ENCODE results near the gene GPBP1L1.

GPBP1L1 gene

GRCh38 chr1:45687754-45688740, 1.7 kb upstream of the GPBP1L1 start, which contains the start of gene TMEM69:
Gene TMEM69, plus strand, starts transcription at chr1:45688181. Its CDS starts 2,888 bp downstream, at chr1:45691069.
- DNase-seq (ENCODE audit: extremely low read depth, low read depth), result peak; percentile 89
- peak within 1 kb of the TSS; percentile 66 for H3K4me3 ChIP-seq (replicated peaks; ENCODE audit: low read depth, low read length)
- no peak for TF ChIP-seq CTCF (IDR thresholded peaks at IDR 0.05; ENCODE audit: low read depth, low read length, missing control alignments)

- DNase-seq (ENCODE audit: extremely low read depth, low read depth), result peak; percentile 94
- peak overlapping the region; percentile 66 for H3K4me3 ChIP-seq (replicated peaks; ENCODE audit: low read depth, low read length)
- TF ChIP-seq CTCF (IDR thresholded peaks at IDR 0.05; ENCODE audit: low read depth, low read length, missing control alignments), result no peak
Measured at GRCh38 chr1:45687014-45687753, 851 bp upstream of the GPBP1L1 start.

- peak overlapping the region; percentile 66 for H3K4me3 ChIP-seq (replicated peaks; ENCODE audit: low read depth, low read length)
- no peak for DNase-seq (ENCODE audit: extremely low read depth, low read depth)
- no peak for TF ChIP-seq CTCF (IDR thresholded peaks at IDR 0.05; ENCODE audit: low read depth, low read length, missing control alignments)
Measured at GRCh38 chr1:45686015-45686287, 382 bp downstream of the GPBP1L1 start.

- DNase-seq (ENCODE audit: extremely low read depth, low read depth), result no peak
Measured at GRCh38 chr1:45685308-45686014, 872 bp downstream of the GPBP1L1 start.

GRCh38 chr1:45684402-45684801, 1.9 kb downstream of the GPBP1L1 start:
- TF ChIP-seq CTCF (IDR thresholded peaks at IDR 0.05; ENCODE audit: low read depth, low read length, missing control alignments), result no peak
- peak overlapping the region; percentile 66 for H3K4me3 ChIP-seq (replicated peaks; ENCODE audit: low read depth, low read length)
- no peak for DNase-seq (ENCODE audit: extremely low read depth, low read depth)

More at GRCh38 chr1:45685308-45686014, 872 bp downstream of the GPBP1L1 start:
- TF ChIP-seq CTCF (IDR thresholded peaks at IDR 0.05; ENCODE audit: low read depth, low read length, missing control alignments), result no peak
- H3K4me3 ChIP-seq (replicated peaks; ENCODE audit: low read depth, low read length), result peak overlapping the region; percentile 66

- no peak for TF ChIP-seq CTCF (IDR thresholded peaks at IDR 0.05; ENCODE audit: low read depth, low read length, missing control alignments)
- no peak overlapping the region for H3K4me3 ChIP-seq (replicated peaks; ENCODE audit: low read depth, low read length)
- DNase-seq (ENCODE audit: extremely low read depth, low read depth), result no peak
Measured at GRCh38 chr1:45682942-45683341, 3.4 kb downstream of the GPBP1L1 start.

All from HFF-Myc (cell line).